Activated T-cell treated with anti-CD3 and anti-CD28 coated beads, Interleukin-2, amount 50 U/mL, for 72 hours (primary cell): ENCODE measurements around the gene HYOU1. TPM values are rescaled to one million over a fixed set of nuclear protein-coding genes. Genes with fewer than 3 reads are reported as not detected.

Experiments
- ATAC-seq, 2 donors: fragments of 150-1000 bp; cut with Tn5 transposase; replicated peaks in 1 of 2; 2 replicates each; pipeline ENCODE4 v1.10.0; 2021; ENCODE audit warnings: moderate library complexity in 2 of 2, mild to moderate bottlenecking in 1 of 2
- DNase-seq, 2 donors: peaks; one replicate each; pipeline ENCODE4 v3.0.0; 2021 to 2022; ENCODE audit warnings: mixed read lengths in 1 of 2
- H3K27ac Mint-ChIP-seq: one replicate; pipeline ENCODE4 v1.8.0; 2022; ENCODE audit warnings: mild to moderate bottlenecking, moderate library complexity, mixed read lengths
- H3K27me3 Mint-ChIP-seq: one replicate; pipeline ENCODE4 v1.8.0; 2022; ENCODE audit warnings: low read depth, mixed read lengths
- H3K36me3 Mint-ChIP-seq, 2 donors: one replicate each; pipeline ENCODE4 v1.8.0; 2022; ENCODE audit warnings: mixed read lengths in 2 of 2, mild to moderate bottlenecking in 1 of 2; ENCODE audit not compliant: insufficient read depth in 2 of 2
- H3K4me1 Mint-ChIP-seq: one replicate; pipeline ENCODE4 v1.8.0; 2022; ENCODE audit warnings: low read depth, mixed read lengths
- H3K4me3 Mint-ChIP-seq, 2 donors: one replicate each; pipeline ENCODE4 v1.8.0; 2022; ENCODE audit warnings: mild to moderate bottlenecking in 2 of 2, mixed read lengths in 2 of 2, moderate library complexity in 2 of 2
- H3K9me3 Mint-ChIP-seq, 2 donors: one replicate each; pipeline ENCODE4 v1.8.0; 2022; ENCODE audit warnings: mixed read lengths in 2 of 2
- total RNA-seq, 2 donors: library from RNA; stranded (reverse); gene quantifications; one replicate each; pipeline ENCODE4 v1.2.3, GENCODE V29; 2022

HYOU1 gene
- total RNA-seq, 2 donors from 2014 or later, result 199 to 232 TPM

DNA sequence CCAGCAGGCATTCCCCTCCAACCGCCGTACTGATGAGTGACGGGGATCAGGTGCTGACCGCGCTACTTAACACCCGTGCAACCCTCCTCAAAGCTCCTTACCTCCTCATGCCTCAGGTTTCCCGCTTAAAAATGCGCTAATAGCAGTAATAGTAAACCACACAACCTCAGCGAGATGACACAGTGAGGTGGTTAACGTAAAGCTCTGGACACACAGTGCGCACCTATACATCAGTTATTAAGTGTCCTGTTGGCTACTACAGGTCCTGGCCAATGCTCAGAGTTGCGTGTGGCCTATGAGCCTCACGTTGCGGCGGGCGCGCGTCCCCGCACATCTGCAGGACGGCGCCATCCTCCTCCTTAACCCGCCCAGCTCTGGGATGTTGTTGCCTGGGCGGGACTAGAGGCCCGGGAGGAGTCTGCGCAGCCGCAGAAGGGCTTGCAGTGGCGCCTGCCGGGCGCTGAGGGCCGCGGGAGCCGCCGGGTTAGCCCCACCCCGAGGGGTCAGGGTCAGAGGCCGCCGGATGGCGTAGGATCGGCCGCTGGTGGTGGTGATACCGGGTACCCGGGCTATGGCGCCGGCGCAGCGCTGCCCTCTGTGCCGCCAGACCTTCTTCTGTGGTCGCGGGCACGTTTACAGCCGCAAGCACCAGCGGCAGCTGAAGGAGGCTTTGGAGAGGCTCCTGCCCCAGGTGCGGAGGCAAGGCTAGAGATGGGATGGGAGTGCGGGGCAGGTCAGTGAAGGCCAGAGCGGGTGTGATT, 59.2 kb downstream of the HYOU1 start, which contains the start of gene CENATAC:
Gene CENATAC (plus strand): TSS at position 512 of the 761 bp plus-strand sequence. CDS start 60 bp downstream, at position 572.
- Mint-ChIP-seq H3K27me3 (no peaks in the 10 kb centered on the region), H3K36me3 (peaks cover 12 to 24% of the 10 kb centered on the region in 2 donors), H3K4me3 (peak within 1 kb of the TSS; percentile 94 to 100), H3K4me1 (peaks cover 48% of the 10 kb centered on the region), H3K9me3 (no peaks in the 10 kb centered on the region), H3K27ac (peak within 1 kb of the TSS; percentile 95)
- DNase-seq (peak; percentile 98 to 99), ATAC-seq (peak; percentile 93 to 96)

- H3K4me3 Mint-ChIP-seq, result peak overlapping the region; percentile 94 to 100
- no peaks in the 10 kb centered on the region for H3K9me3 Mint-ChIP-seq
- peak overlapping the region; percentile 95 for H3K27ac Mint-ChIP-seq
- H3K36me3 Mint-ChIP-seq, result peaks cover 12 to 24% of the 10 kb centered on the region in 2 donors
- H3K4me1 Mint-ChIP-seq, result peaks cover 48% of the 10 kb centered on the region
- DNase-seq, result peak; percentile 60 to 62
- H3K27me3 Mint-ChIP-seq, result no peaks in the 10 kb centered on the region
- peak; percentile 32 to 48 for ATAC-seq
Measured at GRCh38 chr11:118996926-118997626, 59.9 kb downstream of the HYOU1 start.

Other genes starting within 250 kb of the HYOU1 start
- 10 to 100 TPM; 16.9 to 20.3 TPM for gene CXCR5, start 173.3 kb downstream of the HYOU1 start, total RNA-seq
- 10 to 100 TPM; 33.5 to 34.5 TPM for gene BCL9L, start 131.3 kb downstream of the HYOU1 start, total RNA-seq
- gene UPK2, start 100.9 kb downstream of the HYOU1 start, total RNA-seq, result 1 to 10 TPM in 1 of 2 donors, under 1 TPM in 1; 0.53 to 1.2 TPM
- gene FOXR1, start 85.4 kb downstream of the HYOU1 start, total RNA-seq, result not detected
- gene CENATAC, start 59.1 kb downstream of the HYOU1 start, total RNA-seq, result 10 to 100 TPM; 40.1 to 44.5 TPM
- 1,000 to 10,000 TPM; 1,893 to 1,917 TPM for gene RPS25, start 38.9 kb downstream of the HYOU1 start, total RNA-seq
- 10 to 100 TPM; 59.3 to 70.0 TPM for gene TRAPPC4, start 38.4 kb downstream of the HYOU1 start, total RNA-seq
- gene SLC37A4, start 26.3 kb downstream of the HYOU1 start, total RNA-seq, result 10 to 100 TPM; 35.8 to 41.4 TPM
- 10 to 100 TPM; 24.0 to 24.2 TPM for gene VPS11, start 10.6 kb upstream of the HYOU1 start, total RNA-seq
- gene HMBS, start 27.7 kb upstream of the HYOU1 start, total RNA-seq, result 10 to 100 TPM; 31.6 to 42.5 TPM
- 10 to 100 TPM; 63.8 to 81.9 TPM for gene DPAGT1, start 44.6 kb upstream of the HYOU1 start, total RNA-seq
- 10 to 100 TPM; 21.0 to 21.1 TPM for gene C2CD2L, start 50.1 kb upstream of the HYOU1 start, total RNA-seq
- gene HINFP, start 64.4 kb upstream of the HYOU1 start, total RNA-seq, result 10 to 100 TPM; 31.9 to 34.1 TPM
- under 1 TPM; 0.09 to 0.24 TPM for gene ABCG4, start 91.8 kb upstream of the HYOU1 start, total RNA-seq
- gene NLRX1, start 111.5 kb upstream of the HYOU1 start, total RNA-seq, result 10 to 100 TPM; 19.3 to 26.7 TPM
- gene NHERF4, start 128.3 kb upstream of the HYOU1 start, total RNA-seq, result 1 to 10 TPM in 1 of 2 donors, under 1 TPM in 1; 0.76 to 1.1 TPM
- gene CBL, start 149.1 kb upstream of the HYOU1 start, total RNA-seq, result 10 to 100 TPM; 45.4 to 52.7 TPM